Endothelial cell of umbilical vein (primary cell): ENCODE measurements around the gene CACNB4. TPM values are rescaled to one million over a fixed set of nuclear protein-coding genes. Genes with fewer than 3 reads are reported as not detected.

Source experiments
- BruUV-seq: library from RNA; stranded (reverse); fragments of 400-500 nt; replicated peaks from 2 replicates; lab custom pipeline; 2021; lab: Mats Ljungman, UMichigan
- CTCF ChIA-PET: fragments of 300-600, 350-600 bp; sonication (Branson Sonifier 250); formaldehyde crosslinking; loops from one replicate; lab custom pipeline; 2021; ENCODE audit warnings: antibody characterized with exemption, inconsistent platforms; lab: Charles Lee
- POLR2A ChIA-PET: fragments of 300-600, 350-600 bp; sonication (Branson Sonifier 250); formaldehyde crosslinking; loops from one replicate; lab custom pipeline; 2021; ENCODE audit warnings: antibody characterized with exemption, inconsistent platforms; lab: Charles Lee
- DNase-seq: peaks from one replicate; pipeline ENCODE4 v3.0.0-alpha.2; 2011; ENCODE audit warnings: low read depth, low spot score
- FAIRE-seq: peaks from 2 replicates; lab custom pipeline; 2011; peaks lifted over from hg19 to GRCh38; lab: Jason Lieb, UNC
- H2AFZ ChIP-seq: 2 replicates; pipeline ENCODE4 v1.6.0; 2012; ENCODE audit warnings: low read depth, low read length, control low read depth, inconsistent platforms
- H3K27ac ChIP-seq: 2 replicates; pipeline ENCODE4 v1.5.1; 2011; ENCODE audit warnings: low read depth, mild to moderate bottlenecking, control low read depth, low read length, moderate library complexity; ENCODE audit not compliant: insufficient read depth
- H3K27me3 ChIP-seq, 2 experiments: 2 replicates each; pipeline versions ENCODE4 v1.6.0 to v1.6.1; 2011; ENCODE audit warnings: low read length in 2 of 2, mixed read lengths in 1 of 2; ENCODE audit not compliant: control insufficient read depth in 2 of 2, insufficient read depth in 2 of 2
- H3K36me3 ChIP-seq, 2 experiments: 2 replicates in 1 of 2; 3 replicates in 1 of 2; pipeline ENCODE4 v1.5.1; 2011; ENCODE audit warnings: low read length in 2 of 2, mild to moderate bottlenecking in 1 of 2, moderate library complexity in 1 of 2; ENCODE audit not compliant: control insufficient read depth in 2 of 2, insufficient read depth in 2 of 2; ENCODE audit errors: extremely low read depth in 1 of 2
- H3K4me1 ChIP-seq: 3 replicates; pipeline ENCODE4 v1.5.1; 2011; ENCODE audit warnings: mild to moderate bottlenecking, low read length; ENCODE audit not compliant: control insufficient read depth, insufficient read depth; ENCODE audit errors: extremely low read depth
- H3K4me2 ChIP-seq: 2 replicates; pipeline ENCODE4 v1.6.1; 2011; ENCODE audit warnings: low read length, control low read depth, mixed read lengths; ENCODE audit not compliant: insufficient read depth
- H3K4me3 ChIP-seq, 3 experiments: fragments of 200-600 bp in 1 of 3; sonication (generic), shearing (Covaris generic) in 1 of 3; replicated peaks in 1 of 3; 2 replicates each; pipeline ENCODE4 v1.5.1; 2011 to 2016; ENCODE audit warnings: control low read depth in 3 of 3, low read length in 3 of 3, mild to moderate bottlenecking in 2 of 3, inconsistent platforms in 1 of 3, low read depth in 1 of 3, moderate library complexity in 1 of 3; ENCODE audit not compliant: insufficient read depth in 1 of 3
- H3K79me2 ChIP-seq: 2 replicates; pipeline ENCODE4 v1.6.0; 2012; ENCODE audit warnings: low read length, inconsistent platforms; ENCODE audit not compliant: control insufficient read depth, insufficient read depth
- H3K9ac ChIP-seq: replicated peaks from 2 replicates; pipeline ENCODE3; 2011; ENCODE audit warnings: low read length, control low read depth; ENCODE audit not compliant: insufficient read depth; ENCODE audit errors: extremely low read depth
- H3K9me1 ChIP-seq: replicated peaks from 3 replicates; pipeline ENCODE4 v1.6.0; 2011; ENCODE audit warnings: mild to moderate bottlenecking, low read length; ENCODE audit not compliant: control insufficient read depth, insufficient read depth; ENCODE audit errors: extremely low read depth
- H3K9me3 ChIP-seq: replicated peaks from 2 replicates; pipeline ENCODE4 v1.5.1; 2012; ENCODE audit warnings: low read length, inconsistent platforms; ENCODE audit not compliant: control insufficient read depth, insufficient read depth
- H4K20me1 ChIP-seq: replicated peaks from 2 replicates; pipeline ENCODE3; 2011; ENCODE audit warnings: mild to moderate bottlenecking, low read length; ENCODE audit not compliant: control insufficient read depth, insufficient read depth; ENCODE audit errors: extremely low read depth
- CTCF ChIP-seq, 2 donors: IDR thresholded peaks; 1 replicate in 1 of 2; 2 replicates in 1 of 2; pipeline ENCODE4 v1.5.1; 2011; ENCODE audit warnings: low read length in 2 of 2, mild to moderate bottlenecking in 2 of 2, moderate library complexity in 2 of 2, control low read depth in 1 of 2, inconsistent platforms in 1 of 2, low read depth in 1 of 2; ENCODE audit not compliant: insufficient read depth in 1 of 2; ENCODE audit errors: extremely low read depth in 1 of 2
- EZH2 ChIP-seq: IDR thresholded peaks from 2 replicates; pipeline ENCODE4 v1.6.1; 2012; ENCODE audit warnings: borderline replicate concordance, low read depth, mild to moderate bottlenecking, moderate library complexity, low read length, inconsistent platforms; ENCODE audit not compliant: severe bottlenecking
- FOS ChIP-seq: IDR thresholded peaks from 2 replicates; pipeline ENCODE4 v1.6.1; 2011; ENCODE audit warnings: mild to moderate bottlenecking, low read length, moderate library complexity, borderline replicate concordance; ENCODE audit not compliant: insufficient read depth
- GATA2 ChIP-seq: IDR thresholded peaks from 2 replicates; pipeline ENCODE4 v1.7.0; 2011; ENCODE audit warnings: low read depth, mild to moderate bottlenecking, moderate library complexity, mixed read lengths, low read length; ENCODE audit not compliant: insufficient read length, insufficient read depth
- JUN ChIP-seq: IDR thresholded peaks from 2 replicates; pipeline ENCODE4 v1.6.1; 2011; ENCODE audit warnings: borderline replicate concordance, low read depth; ENCODE audit not compliant: insufficient read length, insufficient read depth
- MAX ChIP-seq: IDR thresholded peaks from 2 replicates; pipeline ENCODE4 v1.6.1; 2011; ENCODE audit not compliant: insufficient read depth, insufficient read length
- MYC ChIP-seq: IDR thresholded peaks from one replicate; pipeline ENCODE4 v1.6.1; 2011; ENCODE audit warnings: mild to moderate bottlenecking, low read depth, low read length
- POLR2A ChIP-seq: IDR thresholded peaks from 2 replicates; pipeline ENCODE4 v1.6.1; 2012; ENCODE audit warnings: low read depth, mild to moderate bottlenecking, control low read depth, low read length
- POLR2AphosphoS5 ChIP-seq: IDR thresholded peaks from 2 replicates; pipeline ENCODE4 v1.6.1; 2012; ENCODE audit warnings: low read depth, mild to moderate bottlenecking, control low read depth, low read length, moderate library complexity; ENCODE audit not compliant: insufficient read depth
- dilution Hi-C: fragments of 300-500 bp; cut with MboI; formaldehyde crosslinking; loops from one replicate; pipeline ENCODE4 v1.15.0; 2019; ENCODE audit warnings: low sequenced_read_pairs; ENCODE audit not compliant: extremely low pct_ligation_motif_present
- intact Hi-C: fragments of 100-400 bp; cut with micrococcal nuclease; formaldehyde crosslinking; loops from one replicate; pipeline ENCODE4 v1.10.0; 2022
- polyA plus RNA-seq, 4 experiments: library from polyadenylated mRNA; depleted of rRNA in 3 of 4; stranded (reverse) in 3 of 4; unstranded in 1 of 4; fragments of >200 nt; gene quantifications; 2 replicates each; pipeline versions ENCODE4 v1.2.1 to v1.2.3, GENCODE V29; 2011 to 2012; ENCODE audit warnings: missing spikeins in 1 of 4
- total RNA-seq: library from RNA; stranded (reverse); gene quantifications from 2 replicates; pipeline ENCODE4 v1.2.3, GENCODE V29; 2021

Gene CACNB4
- total and polyA plus RNA-seq, 2 donors (not counting 3 experiments of a cell fraction or from before 2014, with no cell fraction given): 0.23 to 0.58 TPM

GRCh38 chr2:151805343-151805742, 293.5 kb downstream of the CACNB4 start:
- ChIA-PET CTCF (interaction anchor here (3.8 kb wide), 1 partner anchor 20 kb away, joined by 27 read pairs; no protein-coding TSS in a partner anchor), POLR2A (no interaction called here)
- BruUV-seq: no TSS peak
- Histone ChIP-seq H3K9me3 (no peaks in the 10 kb centered on the region), H3K27me3 (no peaks in the 10 kb centered on the region), H3K36me3 (peaks cover 7 to 14% of the 10 kb centered on the region in 2 experiments), H3K4me3 (no peak overlapping the region), H2AFZ (no peak overlapping the region), H4K20me1 (no peaks in the 10 kb centered on the region), H3K9ac (no peak overlapping the region), H3K4me2 (no peak overlapping the region), H3K9me1 (no peaks in the 10 kb centered on the region), H3K27ac (no peak overlapping the region), H3K4me1 (peaks cover 5% of the 10 kb centered on the region), H3K79me2 (no peaks in the 10 kb centered on the region)
- FAIRE-seq (no peak), DNase-seq (no peak)
- intact Hi-C loops (loop anchor here (5.0 kb wide), 1 partner anchor 168 kb away; no protein-coding TSS in a partner anchor), dilution Hi-C loops (no loop called here)
- TF ChIP-seq MYC: no peak
- no peak for TF ChIP-seq CTCF (IDR thresholded peaks at IDR 0.05; ENCODE audit: extremely low read depth in 1 of 2, insufficient read depth in 1 of 2, low read depth in 1 of 2, low read length in 2 of 2)
- TF ChIP-seq POLR2AphosphoS5: no peak
- no peak for TF ChIP-seq FOS
- no peak for TF ChIP-seq JUN
- TF ChIP-seq MAX: no peak
- TF ChIP-seq POLR2A: no peak
- no peak for TF ChIP-seq GATA2
- no peak for TF ChIP-seq EZH2
